ENCODE results near the gene FNIP1. TPM values are rescaled to one million over a fixed set of nuclear protein-coding genes. Genes with fewer than 3 reads are reported as not detected.

Gene FNIP1
- total and polyA plus RNA-seq, 2 of the 8 experiments (the other 6 are each of a cell fraction or from before 2014, with no cell fraction given): 3.5 to 17.3 TPM

DNA sequence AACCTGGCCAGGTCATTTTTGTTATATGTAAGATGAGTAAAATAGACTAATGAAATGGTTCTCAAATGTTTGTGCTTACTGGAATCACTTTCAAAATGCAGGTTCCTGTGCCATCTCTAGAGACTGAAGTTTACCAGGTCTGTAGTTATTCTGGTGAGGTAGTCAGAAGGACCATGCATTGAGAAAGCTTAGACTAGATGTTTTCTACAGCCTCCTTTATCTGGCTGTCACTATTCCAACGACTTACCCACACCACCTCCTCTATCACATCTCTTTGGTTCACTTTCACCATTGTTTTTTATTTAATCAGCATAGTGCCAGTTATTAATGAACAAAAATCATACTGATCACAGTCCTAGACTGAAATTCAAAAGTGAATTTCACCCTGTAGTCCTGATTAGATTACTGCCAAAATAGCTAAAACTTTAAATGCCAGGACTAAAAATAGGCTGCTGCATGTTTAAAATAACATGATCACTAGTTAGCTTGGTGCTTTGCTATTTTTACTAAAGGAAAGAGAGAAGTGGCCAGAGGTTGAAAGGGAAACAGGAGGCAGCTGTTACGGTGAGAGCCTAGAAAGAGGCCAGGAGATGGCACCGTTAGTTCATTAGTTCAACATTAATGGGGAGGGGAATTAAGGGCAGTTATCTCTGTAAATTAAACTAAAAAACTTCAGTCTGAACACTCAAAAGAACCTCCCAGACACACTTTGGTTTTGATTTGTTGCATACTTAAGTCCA, 13.9 kb upstream of the FNIP1 start:
- Histone ChIP-seq H3K4me2 (ENCODE audit: insufficient read depth in 1 of 2, low read depth in 2 of 2, low read length in 2 of 2) (no peak overlapping the region), H3K9me3 (ENCODE audit: insufficient read depth in 2 of 2, low read depth in 1 of 2, low read length in 1 of 2) (no peaks in the 10 kb centered on the region), H3K56ac (replicated peaks; ENCODE audit: insufficient read length, low read depth, low read length) (no peak overlapping the region), H4K91ac (replicated peaks; ENCODE audit: insufficient read length, low read length) (no peak overlapping the region), H3K79me2 (ENCODE audit: control insufficient read depth in 1 of 2, insufficient read depth in 2 of 2, low read length in 2 of 2) (no peaks in the 10 kb centered on the region), H3K4me3 (ENCODE audit: extremely low read depth in 1 of 4, insufficient read depth in 2 of 4, low read depth in 3 of 4, low read length in 4 of 4) (no peak overlapping the region), H3K23me2 (ENCODE audit: low read depth, low read length) (no peaks in the 10 kb centered on the region), H3K4ac (replicated peaks; ENCODE audit: insufficient read length, low read depth, low read length) (no peak overlapping the region), H3K23ac (ENCODE audit: insufficient read length) (no peak overlapping the region), H3K4me1 (replicated peaks in 1 of 4; ENCODE audit: control insufficient read depth in 3 of 4, insufficient read depth in 4 of 4, low read length in 3 of 4) (0 out of 7 replicates have a peak, but pooled peaks cover 0 to 2% (median 0%) of the 10 kb centered on the region in 4 experiments), H3K18ac (ENCODE audit: extremely low read depth, low read length) (no peak overlapping the region), H3K27me3 (replicated peaks in 1 of 4; ENCODE audit: control insufficient read depth in 3 of 4, extremely low read depth in 1 of 4, insufficient read depth in 3 of 4, low read length in 3 of 4) (no peaks in the 10 kb centered on the region), H4K20me1 (replicated peaks in 1 of 2; ENCODE audit: control insufficient read depth in 1 of 2, insufficient read depth in 2 of 2, low read length in 2 of 2) (no peaks in the 10 kb centered on the region), H2BK20ac (ENCODE audit: low read length) (no peak overlapping the region), H2BK12ac (ENCODE audit: low read depth, low read length) (no peak overlapping the region), H2AK5ac (ENCODE audit: low read depth, low read length) (no peak overlapping the region), H3K36me3 (ENCODE audit: control insufficient read depth in 2 of 4, insufficient read depth in 4 of 4, low read length in 3 of 4) (no peaks in the 10 kb centered on the region), H3K14ac (ENCODE audit: insufficient read length) (no peak overlapping the region), H4K8ac (ENCODE audit: extremely low read depth, insufficient read depth, low read length) (no peak overlapping the region), H3K9ac (replicated peaks in 1 of 4; ENCODE audit: extremely low read depth in 1 of 4, low read depth in 3 of 4, low read length in 3 of 4) (no peak overlapping the region), H2BK120ac (replicated peaks; ENCODE audit: low read depth, low read length) (no peak overlapping the region), H2BK15ac (ENCODE audit: low read length) (no peak overlapping the region), H2BK5ac (ENCODE audit: low read depth, low read length) (no peak overlapping the region), H3K27ac (ENCODE audit: low read depth, low read length) (no peak overlapping the region), H4K5ac (ENCODE audit: insufficient read length, low read depth, low read length) (no peak overlapping the region), H2AFZ (ENCODE audit: low read length) (no peak overlapping the region), H3K79me1 (ENCODE audit: low read depth, low read length) (no peaks in the 10 kb centered on the region)
- FAIRE-seq (no peak), DNase-seq (ENCODE audit: low read depth in 1 of 2, low spot score in 2 of 2) (no peak)
- 56% methylated on average over 3 of the region's 3 CpGs; no CpG with 5 or more reads in 1 of the 2 experiments for WGBS, 2 experiments (ENCODE audit: extremely low coverage in 1 of 2, insufficient coverage in 1 of 2, insufficient read length in 1 of 2, insufficient replicate concordance in 2 of 2, low coverage in 1 of 2, low lambda C conversion rate in 2 of 2, missing lambda C conversion rate in 1 of 2)
- CTCF ChIA-PET (ENCODE audit: partially characterized antibody): interaction anchor here (0.6 to 6.7 kb wide), 21 partner anchors 8 to 256 kb away, joined by 3 to 157 read pairs (median 4); partner anchors contain the start of genes ACSL6, FNIP1 and IL3
- POLR2A ChIA-PET (ENCODE audit: partially characterized antibody): interaction anchor here (0.6 to 1.6 kb wide), 2 partner anchors 14 to 198 kb away, joined by 3 to 7 read pairs; partner anchors contain the start of gene FNIP1
- TF ChIP-seq CBX8 (IDR thresholded peaks at IDR 0.05; ENCODE audit: borderline replicate concordance, low read depth, low read length) (no peak), CTCF (IDR thresholded peaks at IDR 0.05; ENCODE audit: control extremely low read depth in 1 of 3, insufficient read depth in 1 of 3, low read depth in 1 of 3, low read length in 3 of 3) (peak in 2 of 3 experiments; percentile 53 to 64; a peak in 3 of 4 replicates), KDM1A (IDR thresholded peaks at IDR 0.05; ENCODE audit: borderline replicate concordance, low read length) (no peak), CBX5 (IDR thresholded peaks at IDR 0.05; ENCODE audit: low read depth, low read length) (no peak), ASH2L (IDR thresholded peaks at IDR 0.05; ENCODE audit: low read length) (no peak), RAD21 (IDR thresholded peaks at IDR 0.05 in 1 of 2, conservative IDR thresholded peaks at IDR 0.05 in 1 of 2; ENCODE audit: low read depth in 2 of 2, low read length in 2 of 2) (peak; percentile 86 to 87), SRF (IDR thresholded peaks at IDR 0.05; ENCODE audit: low read depth, low read length) (no peak), POLR2A (IDR thresholded peaks at IDR 0.05; ENCODE audit: control extremely low read depth in 1 of 2, low read depth in 2 of 2, low read length in 2 of 2) (no peak), CHD1 (IDR thresholded peaks at IDR 0.05; ENCODE audit: low read depth, low read length) (no peak)
- TF ChIP-seq, protein P1, sequence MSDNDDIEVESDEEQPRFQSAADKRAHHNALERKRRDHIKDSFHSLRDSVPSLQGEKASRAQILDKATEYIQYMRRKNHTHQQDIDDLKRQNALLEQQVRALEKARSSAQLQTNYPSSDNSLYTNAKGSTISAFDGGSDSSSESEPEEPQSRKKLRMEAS (IDR thresholded peaks at IDR 0.05): no peak
